ENCODE results near the gene OGT. TPM values are rescaled to one million over a fixed set of nuclear protein-coding genes. Genes with fewer than 3 reads are reported as not detected.
"Not testable (repeated sequence)": the region's sequence is repeated elsewhere in the genome, so short reads cannot be mapped to it uniquely, and the experiment has no call there.

Gene OGT
- total RNA-seq, 2 donors from 2014 or later, result 362 to 427 TPM

GRCh38 chrX:71559773-71560172 is 26.9 kb downstream of the OGT start:
- not testable (repeated sequence) for DNase-seq (ENCODE audit: low spot score in 2 of 2); H3K9me3 Mint-ChIP-seq; ATAC-seq
- Mint-ChIP-seq H3K27ac (peak overlapping the region in 1 of 2 donors; percentile 60), H3K36me3 (peaks cover 23% of the 10 kb centered on the region in 2 donors)

GRCh38 chrX:71563921-71564320 is 31.0 kb downstream of the OGT start:
- Mint-ChIP-seq H3K36me3 (peaks cover 14% of the 10 kb centered on the region in 2 donors), H3K27ac (no peak overlapping the region), H3K9me3 (no peaks in the 10 kb centered on the region)
- no peak for DNase-seq (ENCODE audit: low spot score in 2 of 2)
- ATAC-seq, result no peak

- peaks cover 14% of the 10 kb centered on the region in 2 donors for H3K36me3 Mint-ChIP-seq
- no peak for ATAC-seq
- no peaks in the 10 kb centered on the region for H3K9me3 Mint-ChIP-seq
Measured at GRCh38 chrX:71565474-71566041, 32.7 kb downstream of the OGT start.

DNA sequence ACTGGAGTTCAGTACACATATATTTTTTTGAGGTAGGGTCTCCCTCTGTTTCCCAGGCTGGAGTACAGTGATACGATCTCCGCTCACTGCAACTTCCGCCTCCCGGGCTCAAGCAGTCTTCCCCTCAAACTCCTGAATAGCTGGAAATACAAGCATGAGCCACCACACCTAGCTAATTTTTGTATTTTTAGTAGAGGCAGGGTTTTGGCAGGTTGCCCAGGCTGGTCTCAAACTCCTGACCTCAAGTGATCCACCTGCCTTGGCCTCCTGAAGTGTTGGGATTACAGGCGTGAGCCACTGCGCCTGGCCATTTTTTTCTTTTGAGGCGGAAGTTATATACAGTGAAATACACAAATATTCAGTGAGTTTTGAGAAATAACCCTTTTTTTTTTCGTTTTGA is 38.5 kb downstream of the OGT start:
- not testable (repeated sequence) for H3K9me3 Mint-ChIP-seq; ATAC-seq; DNase-seq (ENCODE audit: low spot score in 2 of 2)
- Mint-ChIP-seq H3K27ac (peak overlapping the region in 1 of 2 donors; percentile 81), H3K36me3 (peaks cover 2 to 10% of the 10 kb centered on the region in 2 donors)

More at GRCh38 chrX:71565474-71566041, 32.7 kb downstream of the OGT start:
- DNase-seq (ENCODE audit: low spot score in 2 of 2), result no peak
- H3K27ac Mint-ChIP-seq, result peak overlapping the region in 1 of 2 donors; percentile 55

- no peak overlapping the region for H3K27ac Mint-ChIP-seq
Measured at GRCh38 chrX:71573590-71573989, 40.7 kb downstream of the OGT start.

DNA sequence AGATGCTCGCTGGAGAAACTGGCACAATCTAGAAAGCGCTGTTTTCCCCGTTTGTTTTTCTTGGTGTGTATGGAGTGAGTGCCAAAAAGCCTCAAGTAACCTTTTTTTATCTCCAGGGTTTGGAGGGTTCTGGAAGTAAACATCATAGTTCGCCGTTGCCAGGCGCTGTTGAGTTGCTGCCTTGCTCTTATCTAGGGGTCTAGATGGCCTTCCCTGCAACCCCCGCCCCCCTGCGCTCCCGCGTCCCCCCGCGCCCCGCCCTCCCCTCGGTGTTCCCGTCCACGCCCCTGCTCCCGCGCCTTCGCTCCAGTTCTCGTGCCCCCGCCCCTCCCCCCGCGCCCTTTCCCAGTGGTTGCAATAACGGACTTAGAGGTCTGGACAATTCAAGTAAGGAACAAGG is 44.8 kb downstream of the OGT start:
- ATAC-seq, result no peak
- Mint-ChIP-seq H3K27ac (peak overlapping the region in 1 of 2 donors; percentile 67), H3K9me3 (no peaks in the 10 kb centered on the region), H3K36me3 (peaks cover 4 to 16% of the 10 kb centered on the region in 2 donors)
- no peak for DNase-seq (ENCODE audit: low spot score in 2 of 2)

More at GRCh38 chrX:71573590-71573989, 40.7 kb downstream of the OGT start:
- Mint-ChIP-seq H3K36me3 (peaks cover 4 to 16% of the 10 kb centered on the region in 2 donors), H3K9me3 (no peaks in the 10 kb centered on the region)
- ATAC-seq (peak in 1 of 2 donors; percentile 7), DNase-seq (ENCODE audit: low spot score in 2 of 2) (no peak)

DNA sequence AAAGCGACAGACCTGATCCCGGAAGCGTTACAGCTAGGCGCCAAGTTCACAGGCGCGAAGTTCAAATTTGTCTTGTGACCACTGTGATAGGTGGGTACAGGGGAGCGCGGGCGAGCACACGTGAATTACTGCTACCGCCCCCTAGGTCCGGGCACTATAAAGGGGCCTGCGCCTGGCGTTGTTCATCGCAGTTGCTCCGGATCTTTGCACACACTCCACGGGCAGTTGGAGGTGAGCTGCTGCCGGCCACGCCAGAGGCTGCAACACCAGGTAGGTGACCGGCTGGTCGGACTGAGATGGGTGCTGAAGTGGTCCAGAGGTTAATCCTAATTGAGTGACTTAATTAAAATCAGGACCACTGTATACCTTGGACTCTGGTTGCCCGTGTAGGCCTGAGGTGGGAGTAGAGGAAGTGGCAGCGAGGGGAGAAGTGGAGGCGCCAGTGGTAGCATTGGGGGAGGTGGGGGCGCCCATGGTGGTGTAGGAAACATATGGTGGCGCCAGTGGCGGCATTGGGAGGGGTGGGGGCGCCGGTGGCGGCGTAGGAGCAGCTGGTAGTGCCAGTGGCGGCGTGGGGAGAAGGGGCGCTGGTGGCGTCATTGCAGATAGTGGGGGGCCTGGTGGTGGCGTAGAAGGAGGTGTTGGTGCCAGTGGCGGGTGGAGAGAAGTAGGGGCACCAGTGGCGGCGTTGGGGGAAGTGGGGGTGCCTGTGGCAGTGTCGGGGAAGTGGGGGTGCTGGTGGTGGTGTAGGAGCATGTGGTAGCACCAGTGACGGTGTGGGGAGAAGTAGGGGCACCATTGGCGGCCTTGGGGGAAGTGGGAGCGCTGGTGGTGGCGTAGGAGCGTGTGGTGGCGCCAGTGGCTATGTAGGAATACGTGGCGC is 45.6 kb downstream of the OGT start, which contains the start of gene GCNA:
TSS of gene GCNA (plus strand) at position 185 of the 883 bp plus-strand sequence. CDS start 2,385 bp downstream, outside the sequence.
- DNase-seq (ENCODE audit: low spot score in 2 of 2), result no peak
- Mint-ChIP-seq H3K36me3 (peaks cover 4 to 16% of the 10 kb centered on the region in 2 donors), H3K27ac (peak within 1 kb of the TSS; percentile 67 to 85), H3K9me3 (no peaks in the 10 kb centered on the region)
- peak in 1 of 2 donors; percentile 12 for ATAC-seq

- peak in 1 of 2 donors; percentile 28 for ATAC-seq
- Mint-ChIP-seq H3K36me3 (peaks cover 4 to 15% of the 10 kb centered on the region in 2 donors), H3K9me3 (no peaks in the 10 kb centered on the region), H3K27ac (peak overlapping the region in 1 of 2 donors; percentile 14)
- DNase-seq (ENCODE audit: low spot score in 2 of 2), result no peak
Measured at GRCh38 chrX:71579136-71579989, 46.5 kb downstream of the OGT start.

DNA sequence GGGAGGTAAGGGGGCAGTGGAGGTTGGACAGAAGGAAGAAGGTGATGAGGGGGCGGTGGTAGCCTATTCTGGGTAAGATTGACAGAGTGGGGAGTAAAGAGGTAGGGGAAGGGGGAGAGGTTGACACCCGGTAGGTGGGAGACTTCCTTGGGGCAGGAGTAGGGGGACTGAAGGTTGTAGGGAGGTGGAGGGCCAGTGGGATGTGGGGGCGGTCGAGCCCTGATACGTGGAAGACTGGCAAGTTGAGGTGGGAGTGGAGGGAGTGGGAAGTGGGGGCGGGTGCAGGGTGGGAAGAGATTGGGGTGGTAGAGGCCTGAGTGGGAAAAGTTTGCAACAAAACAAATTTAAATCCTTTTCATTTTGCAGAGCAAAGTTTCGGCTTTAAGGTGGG is 47.1 kb downstream of the OGT start:
- H3K27ac Mint-ChIP-seq, result no peak overlapping the region
- peak in 1 of 2 donors; percentile 20 for ATAC-seq
- DNase-seq (ENCODE audit: low spot score in 2 of 2), result no peak
- H3K9me3 Mint-ChIP-seq, result no peaks in the 10 kb centered on the region
- H3K36me3 Mint-ChIP-seq, result peaks cover 4 to 9% of the 10 kb centered on the region in 2 donors

DNA sequence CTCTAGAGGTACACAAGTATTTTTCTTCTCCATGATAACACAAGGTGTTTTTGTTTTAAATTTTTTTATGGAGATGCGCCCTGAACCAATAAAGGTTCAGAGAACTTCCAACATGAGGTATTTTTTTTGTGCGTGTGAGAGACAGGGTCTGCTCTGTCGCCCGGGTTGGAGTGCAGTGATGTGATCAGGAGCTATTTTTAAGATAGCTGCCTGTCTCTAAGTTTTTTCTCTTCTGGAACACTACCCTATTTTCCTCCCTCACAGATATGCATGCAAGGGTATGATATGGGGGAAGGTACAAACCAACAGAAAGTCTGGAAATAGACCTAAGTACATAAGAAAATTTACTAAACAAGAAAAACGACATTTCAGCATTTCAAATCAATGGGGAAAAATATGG is 48.3 kb downstream of the OGT start:
- Mint-ChIP-seq H3K9me3 (no peaks in the 10 kb centered on the region), H3K27ac (peak overlapping the region in 1 of 2 donors; percentile 22), H3K36me3 (peaks cover 4 to 7% of the 10 kb centered on the region in 2 donors)
- DNase-seq (ENCODE audit: low spot score in 2 of 2) (no peak), ATAC-seq (no peak)

GRCh38 chrX:71586929-71587328 is 54.0 kb downstream of the OGT start:
- no peaks in the 10 kb centered on the region for H3K9me3 Mint-ChIP-seq
- DNase-seq (ENCODE audit: low spot score in 2 of 2), result no peak
- peak overlapping the region in 1 of 2 donors; percentile 17 for H3K27ac Mint-ChIP-seq
- H3K36me3 Mint-ChIP-seq, result no peaks in the 10 kb centered on the region
- no peak for ATAC-seq

- H3K9me3 Mint-ChIP-seq; ATAC-seq; H3K36me3 Mint-ChIP-seq; DNase-seq (ENCODE audit: low spot score in 2 of 2); H3K27ac Mint-ChIP-seq: not testable (repeated sequence)
Measured at GRCh38 chrX:71593210-71593609, 60.3 kb downstream of the OGT start.

DNA sequence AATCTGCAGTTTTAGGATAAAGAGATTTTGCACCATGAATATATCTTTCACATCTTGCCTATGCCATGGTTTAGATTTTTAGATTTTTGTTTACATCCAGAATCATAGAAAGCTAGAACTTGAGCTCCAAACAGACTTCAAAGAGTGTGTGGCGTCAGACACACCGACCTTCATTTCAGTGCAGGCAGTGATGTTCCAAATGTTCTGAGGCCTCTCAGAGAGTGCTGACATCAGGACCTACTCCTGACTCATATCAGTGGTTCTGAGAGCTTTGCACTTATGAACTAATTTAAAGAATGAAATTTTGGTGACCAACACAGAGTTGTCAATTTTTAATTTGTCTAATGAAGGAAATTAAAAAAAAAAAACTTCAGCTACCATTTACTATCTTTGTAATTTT is 67.1 kb downstream of the OGT start:
- ATAC-seq, result peak in 1 of 2 donors; percentile 49
- peaks cover 15 to 16% of the 10 kb centered on the region in 2 donors for H3K9me3 Mint-ChIP-seq
- DNase-seq (ENCODE audit: low spot score in 2 of 2), result no peak
- no peak overlapping the region for H3K27ac Mint-ChIP-seq
- peaks cover 25 to 35% of the 10 kb centered on the region in 2 donors for H3K36me3 Mint-ChIP-seq

DNA sequence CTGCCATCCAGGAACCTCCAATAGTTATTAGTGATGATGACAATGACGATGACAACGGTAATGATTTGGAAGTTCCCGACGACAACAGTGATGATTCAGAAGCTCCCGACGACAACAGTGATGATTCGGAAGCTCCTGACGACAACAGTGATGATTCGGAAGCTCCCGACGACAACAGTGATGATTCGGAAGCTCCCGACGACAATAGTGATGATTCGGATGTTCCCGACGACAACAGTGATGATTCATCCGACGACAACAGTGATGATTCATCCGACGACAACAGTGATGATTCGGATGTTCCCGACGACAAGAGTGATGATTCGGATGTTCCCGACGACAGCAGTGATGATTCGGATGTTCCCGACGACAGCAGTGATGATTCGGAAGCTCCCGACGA is 70.7 kb downstream of the OGT start:
- no peak for ATAC-seq
- Mint-ChIP-seq H3K36me3 (peaks cover 42 to 61% of the 10 kb centered on the region in 2 donors), H3K9me3 (peaks cover 15 to 16% of the 10 kb centered on the region in 2 donors), H3K27ac (peak overlapping the region; percentile 84 to 87)
- no peak for DNase-seq (ENCODE audit: low spot score in 2 of 2)

GRCh38 chrX:71604141-71604540 is 71.2 kb downstream of the OGT start:
- Mint-ChIP-seq H3K36me3 (peaks cover 42 to 67% of the 10 kb centered on the region in 2 donors), H3K27ac (peak overlapping the region; percentile 84 to 91), H3K9me3 (peaks cover 15 to 16% of the 10 kb centered on the region in 2 donors)
- ATAC-seq (no peak), DNase-seq (ENCODE audit: low spot score in 2 of 2) (no peak)

DNA sequence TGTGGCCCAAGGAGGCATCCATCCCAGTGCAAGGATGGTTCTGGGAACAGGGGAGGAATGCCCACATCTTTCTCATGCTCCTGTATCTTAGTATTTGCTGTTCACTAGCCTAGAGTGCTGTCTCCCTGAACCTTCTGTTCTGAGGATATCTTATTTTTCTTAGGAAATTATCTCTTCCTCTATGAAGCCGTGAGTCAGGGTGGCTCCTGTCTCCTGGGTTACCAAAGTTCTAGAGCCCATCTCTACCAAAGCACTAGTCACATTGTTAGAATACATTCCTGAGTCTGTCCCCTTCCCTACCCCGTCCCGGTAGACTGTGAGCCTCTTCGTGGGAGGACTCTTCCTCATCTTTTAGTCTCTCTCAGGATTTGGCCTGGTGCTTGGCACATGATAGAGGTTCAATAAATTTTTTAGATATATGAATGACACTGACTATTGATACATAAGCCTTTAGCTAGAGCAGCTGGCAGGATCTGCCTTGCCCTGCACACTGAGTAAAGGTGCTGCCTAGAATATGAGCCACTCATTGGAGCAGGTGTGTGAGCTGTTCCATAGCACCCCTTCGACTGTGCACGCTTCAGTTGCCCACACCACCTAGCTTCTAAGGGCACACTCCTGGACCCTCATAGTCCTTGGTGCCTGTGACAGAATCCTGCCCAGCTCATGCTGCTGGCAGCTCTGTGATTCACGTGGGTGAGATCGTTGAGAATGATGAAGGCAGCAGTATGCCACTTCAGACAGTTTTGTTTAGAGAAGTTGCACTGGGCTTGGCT is 72.1 kb downstream of the OGT start:
- DNase-seq (ENCODE audit: low spot score in 2 of 2) (no peak), ATAC-seq (no peak)
- peaks cover 15 to 16% of the 10 kb centered on the region in 2 donors for H3K9me3 Mint-ChIP-seq
- H3K27ac Mint-ChIP-seq, result peak overlapping the region; percentile 55 to 84
- H3K36me3 Mint-ChIP-seq, result peaks cover 42 to 75% of the 10 kb centered on the region in 2 donors
